Effector CD4-positive, alpha-beta T cell (primary cell): ENCODE measurements around the gene LYRM4.

ENCODE experiments used
- DNase-seq: peaks from one replicate; pipeline ENCODE4 v3.0.0-alpha.2; 2020

The LYRM4 gene

DNA sequence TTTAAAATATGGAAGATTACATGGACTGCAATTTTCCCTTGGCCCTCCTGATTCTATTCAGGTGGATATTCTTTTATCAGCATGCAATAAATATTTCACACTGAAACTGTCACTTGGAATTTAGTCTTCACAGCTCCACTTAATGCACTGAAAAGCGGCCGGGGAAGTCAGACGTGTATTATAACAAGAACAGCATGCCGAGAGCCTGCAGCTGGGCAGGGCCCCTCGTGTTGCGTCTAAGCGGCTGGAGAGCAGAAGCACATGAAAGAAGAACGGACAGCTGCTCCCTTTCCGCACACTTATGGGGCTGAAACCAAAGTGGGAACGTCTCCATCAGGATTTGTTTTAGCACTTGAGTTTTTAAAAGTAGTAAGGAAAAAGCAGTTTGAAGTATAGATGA, 57.2 kb downstream of the LYRM4 start:
- no peak for DNase-seq

DNA sequence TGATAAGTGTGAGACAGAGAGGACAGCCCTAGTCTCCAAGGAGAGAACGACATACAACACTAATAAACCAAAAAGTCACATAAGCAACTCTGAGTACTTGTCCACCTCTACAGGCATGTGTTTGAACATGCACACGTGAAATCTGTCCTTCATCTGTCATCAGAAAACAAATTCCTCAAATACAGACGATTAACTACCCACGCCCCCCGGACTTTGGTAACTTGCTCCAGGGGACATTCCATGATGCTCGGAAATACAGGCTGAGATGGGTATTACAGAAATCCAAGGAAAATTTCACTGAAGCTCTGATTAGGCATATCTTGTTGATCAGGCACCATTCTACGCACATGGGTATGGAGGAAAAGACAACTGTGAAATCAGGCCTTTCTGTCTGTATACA, 57.8 kb downstream of the LYRM4 start:
- DNase-seq: no peak

DNA sequence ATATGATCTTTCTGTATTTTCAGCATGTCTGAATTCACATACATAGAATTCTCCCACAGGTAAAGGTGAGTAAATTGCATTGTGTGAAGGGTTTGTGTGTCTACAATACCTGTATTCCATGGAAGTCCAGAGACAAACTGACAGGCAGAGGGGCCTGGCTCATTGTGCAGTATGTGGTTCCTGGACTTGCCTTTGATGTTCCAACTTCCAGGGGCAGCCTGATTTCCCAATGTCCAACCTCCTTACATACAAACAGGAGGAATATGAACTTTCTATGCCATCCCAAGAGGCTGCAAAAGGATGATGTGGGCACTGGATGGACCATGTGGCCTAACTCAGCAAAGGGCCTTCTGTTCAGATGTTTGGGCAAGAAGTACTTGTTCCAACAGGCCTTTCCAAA, 58.5 kb downstream of the LYRM4 start:
- DNase-seq: no peak

DNA sequence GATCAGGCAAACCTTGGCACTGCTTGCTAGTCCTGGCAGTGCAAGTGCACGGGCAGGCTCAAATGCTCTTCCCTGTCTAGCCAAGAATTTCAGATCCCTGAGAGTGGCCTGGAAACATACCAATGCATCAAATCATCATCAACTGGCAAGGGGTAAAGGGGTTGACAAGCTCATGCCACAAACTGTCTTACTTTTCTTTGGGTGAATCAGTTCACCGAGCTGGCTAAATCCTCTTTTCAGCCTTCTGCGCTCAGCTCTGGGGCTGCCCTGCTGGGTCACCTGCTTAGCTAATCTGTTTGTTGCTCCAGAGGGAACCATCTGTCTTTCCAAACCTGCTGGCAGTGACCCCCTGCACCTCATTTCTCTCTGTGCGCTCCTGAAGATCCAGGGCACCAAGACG, 59.5 kb downstream of the LYRM4 start:
- DNase-seq: no peak

DNA sequence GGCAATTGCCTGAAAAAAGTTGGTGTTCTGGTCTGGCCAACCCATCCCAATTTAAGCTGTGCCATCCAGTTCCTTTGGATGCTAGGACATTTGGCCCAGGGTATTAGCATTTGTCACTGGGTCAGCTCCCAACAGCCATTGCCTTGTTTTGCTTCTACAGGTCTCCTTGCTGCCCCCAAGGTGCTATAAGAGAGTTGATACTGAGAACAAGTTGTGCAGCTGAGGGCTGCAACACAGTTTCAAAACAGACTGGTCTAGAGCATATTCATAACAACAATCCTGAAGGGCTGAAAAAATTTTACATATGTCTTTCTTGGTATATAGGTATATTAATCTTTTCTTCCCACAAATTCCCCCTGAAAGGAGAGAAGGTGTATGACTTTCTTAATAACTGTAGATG, 61.0 kb downstream of the LYRM4 start:
- no peak for DNase-seq

DNA sequence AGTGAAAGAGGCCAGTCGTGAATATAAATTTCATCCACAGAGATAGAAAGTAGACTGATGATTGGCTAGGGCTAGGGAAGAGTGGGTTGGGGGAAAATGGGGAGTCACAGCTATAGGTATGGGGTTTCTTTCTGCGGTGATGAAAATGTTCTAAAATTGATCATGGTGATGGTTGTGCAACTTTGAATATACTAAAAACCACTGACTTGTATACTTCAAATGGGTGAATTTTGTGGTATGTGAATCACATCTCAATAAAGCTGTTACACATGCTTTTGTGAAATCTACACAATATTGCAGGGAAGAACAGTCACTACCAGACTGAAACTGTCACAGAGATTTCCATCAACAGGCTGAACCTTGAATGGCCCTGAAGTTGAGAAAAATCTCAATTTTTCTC, 61.5 kb downstream of the LYRM4 start:
- DNase-seq: no peak

DNA sequence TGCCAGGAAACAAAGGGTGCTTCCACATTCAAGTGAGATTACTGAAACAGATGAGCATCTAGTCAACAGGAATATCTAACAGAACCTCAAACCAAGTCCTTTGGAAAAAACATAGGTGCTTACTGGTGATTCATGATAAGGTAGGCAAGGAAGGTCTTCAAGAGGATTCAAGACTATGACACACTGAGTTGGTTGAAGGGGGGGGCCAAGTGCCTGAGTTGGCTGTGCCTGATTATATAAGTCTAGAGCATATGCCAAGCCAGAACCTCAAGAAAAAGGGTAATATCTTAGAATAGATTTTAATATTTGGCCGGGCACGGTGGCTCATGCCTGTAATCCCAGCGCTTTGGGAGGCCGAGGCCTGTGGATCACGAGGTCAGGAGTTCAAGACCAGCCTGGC, 63.7 kb downstream of the LYRM4 start:
- DNase-seq: no peak

DNA sequence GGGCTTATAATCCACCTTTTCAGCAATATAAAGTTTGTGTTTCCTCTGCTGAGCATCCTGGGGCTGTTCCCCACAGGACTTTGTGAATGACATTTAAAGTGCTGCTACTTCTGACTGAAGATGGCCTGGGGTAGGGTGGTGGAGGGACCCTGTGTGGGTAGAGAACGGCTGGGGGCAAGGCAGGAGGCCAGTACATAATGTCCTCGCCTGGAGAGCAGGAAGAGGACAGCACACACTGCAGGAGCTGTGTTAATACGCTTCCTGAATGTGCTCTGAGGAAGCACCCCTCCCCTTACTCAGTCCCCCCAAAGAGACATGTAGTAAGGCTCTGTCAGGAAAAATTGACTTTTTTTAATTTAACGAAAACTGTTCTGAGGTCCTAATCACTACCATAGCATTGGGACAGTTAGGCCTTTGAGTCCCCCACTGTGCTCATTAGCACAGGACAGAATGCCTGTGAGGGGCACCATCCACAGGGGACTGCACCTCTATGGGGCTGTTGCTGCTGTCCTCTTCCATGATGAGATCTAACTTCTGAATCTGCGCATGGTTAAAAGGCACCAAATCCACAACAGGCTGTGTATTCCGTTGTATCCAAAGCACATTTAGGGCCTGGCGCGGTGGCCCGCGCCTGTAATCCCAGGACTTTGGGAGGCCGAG, 68.5 kb downstream of the LYRM4 start:
- no peak for DNase-seq

DNA sequence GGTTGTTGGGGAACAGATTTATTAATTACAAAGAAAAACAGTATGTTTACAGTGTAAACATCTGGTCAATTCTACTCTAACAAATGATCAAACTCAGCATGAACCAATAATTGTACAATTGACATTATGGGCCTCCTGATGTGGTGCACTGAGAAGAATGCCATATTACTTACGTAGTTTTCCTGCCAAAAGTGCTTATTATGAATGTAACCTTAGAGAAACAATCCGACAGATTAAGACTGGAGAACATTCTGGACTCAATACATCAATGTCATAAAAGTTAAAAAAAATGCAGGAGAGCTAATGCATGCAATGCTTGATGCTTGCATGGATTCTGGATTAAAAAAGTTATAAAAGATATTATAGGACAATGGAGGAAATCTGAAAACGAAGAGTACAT, 69.0 kb downstream of the LYRM4 start:
- DNase-seq: no peak

DNA sequence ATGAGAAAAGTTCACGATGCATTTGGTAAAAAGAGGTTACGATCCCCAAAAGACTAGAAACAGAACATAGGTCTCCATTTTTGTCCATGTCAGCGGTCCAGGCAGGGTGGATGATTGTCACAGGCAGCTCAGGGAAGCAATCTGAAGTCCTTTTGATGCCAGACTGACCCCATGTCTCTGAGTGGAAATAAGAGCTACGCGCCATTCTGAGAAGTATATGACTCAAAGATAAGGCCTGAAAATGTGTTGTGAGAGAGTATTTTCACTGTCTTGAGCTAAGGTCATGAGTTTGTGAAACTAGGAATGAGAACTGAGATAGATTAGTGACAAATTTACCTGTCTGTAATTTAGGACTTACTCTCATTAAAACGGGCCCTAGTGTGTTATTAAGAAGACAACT, 69.5 kb downstream of the LYRM4 start:
- DNase-seq: no peak

DNA sequence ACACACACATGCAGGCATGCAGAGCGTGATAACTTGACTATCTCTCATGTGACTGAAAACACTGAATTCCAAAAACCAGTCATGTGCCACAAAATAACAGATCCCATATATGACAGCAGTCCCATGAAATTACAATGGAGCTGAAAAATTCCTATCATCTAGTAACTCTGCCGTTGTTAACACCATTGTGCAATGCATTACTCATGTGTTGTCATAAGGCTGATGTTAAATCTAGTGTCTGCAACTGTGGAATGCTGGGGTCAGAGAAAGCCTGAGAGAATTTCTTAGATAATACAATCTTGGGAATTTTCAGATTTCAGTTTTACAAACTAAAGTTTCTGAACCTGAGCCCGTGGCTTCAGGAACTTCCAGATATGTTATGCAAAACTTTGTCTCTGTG, 70.2 kb downstream of the LYRM4 start:
- DNase-seq: no peak

DNA sequence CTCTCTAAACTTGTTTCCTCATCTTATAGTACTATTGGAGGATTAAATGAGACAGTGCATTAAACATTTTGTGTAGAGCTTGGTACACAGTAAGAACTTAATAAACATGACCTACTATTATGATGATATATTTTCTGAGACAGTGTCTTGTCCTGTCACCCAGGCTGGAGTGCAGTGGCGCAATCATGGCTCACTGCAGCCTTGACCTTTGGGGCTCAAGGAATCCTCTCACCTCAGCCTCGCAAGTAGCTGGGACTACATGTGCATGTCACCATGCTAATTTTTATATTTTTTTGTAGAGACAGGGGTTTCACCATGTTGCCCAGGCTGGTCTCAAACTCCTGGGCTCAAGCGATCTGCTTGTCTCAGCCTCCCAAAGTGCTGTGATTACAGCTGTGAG, 72.1 kb downstream of the LYRM4 start:
- DNase-seq: no peak

DNA sequence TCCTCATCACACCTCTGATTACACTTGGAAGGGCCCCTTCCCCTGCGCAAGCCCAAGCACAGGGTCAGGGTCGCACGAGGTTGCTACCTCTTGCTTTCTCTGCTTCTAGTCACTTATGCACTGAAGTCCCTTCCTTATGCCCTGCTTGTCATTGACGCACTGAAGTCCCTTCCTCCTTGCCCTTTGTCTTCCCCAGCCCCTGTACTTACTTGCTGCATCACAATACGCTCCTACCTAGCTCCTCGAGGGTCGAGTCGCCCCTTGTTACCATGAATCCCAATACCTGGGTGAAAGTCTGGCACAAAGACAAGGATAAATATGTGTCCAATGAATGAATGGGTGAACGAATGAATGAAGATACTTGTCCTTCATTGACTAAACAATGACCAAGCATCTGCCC, 75.9 kb downstream of the LYRM4 start:
- DNase-seq: no peak

DNA sequence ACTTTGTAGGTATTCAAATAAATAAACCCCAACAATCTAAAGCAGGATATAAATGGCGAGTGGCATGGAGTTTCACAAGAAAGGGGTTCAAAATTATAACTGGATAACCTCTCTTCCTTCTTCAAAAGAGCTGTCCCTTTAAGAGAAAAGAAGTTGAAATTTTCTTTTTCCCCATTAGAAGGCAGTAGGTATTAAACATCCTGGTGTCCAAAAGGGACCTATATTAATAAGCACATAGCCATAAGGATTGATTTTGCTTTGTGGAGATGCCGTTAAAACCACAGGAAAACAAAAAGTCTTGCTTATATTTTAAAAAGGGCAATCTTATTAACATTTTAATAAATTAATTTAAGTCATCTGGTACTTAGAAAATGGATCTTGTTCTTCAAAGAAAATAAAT, 76.5 kb downstream of the LYRM4 start:
- DNase-seq: no peak

DNA sequence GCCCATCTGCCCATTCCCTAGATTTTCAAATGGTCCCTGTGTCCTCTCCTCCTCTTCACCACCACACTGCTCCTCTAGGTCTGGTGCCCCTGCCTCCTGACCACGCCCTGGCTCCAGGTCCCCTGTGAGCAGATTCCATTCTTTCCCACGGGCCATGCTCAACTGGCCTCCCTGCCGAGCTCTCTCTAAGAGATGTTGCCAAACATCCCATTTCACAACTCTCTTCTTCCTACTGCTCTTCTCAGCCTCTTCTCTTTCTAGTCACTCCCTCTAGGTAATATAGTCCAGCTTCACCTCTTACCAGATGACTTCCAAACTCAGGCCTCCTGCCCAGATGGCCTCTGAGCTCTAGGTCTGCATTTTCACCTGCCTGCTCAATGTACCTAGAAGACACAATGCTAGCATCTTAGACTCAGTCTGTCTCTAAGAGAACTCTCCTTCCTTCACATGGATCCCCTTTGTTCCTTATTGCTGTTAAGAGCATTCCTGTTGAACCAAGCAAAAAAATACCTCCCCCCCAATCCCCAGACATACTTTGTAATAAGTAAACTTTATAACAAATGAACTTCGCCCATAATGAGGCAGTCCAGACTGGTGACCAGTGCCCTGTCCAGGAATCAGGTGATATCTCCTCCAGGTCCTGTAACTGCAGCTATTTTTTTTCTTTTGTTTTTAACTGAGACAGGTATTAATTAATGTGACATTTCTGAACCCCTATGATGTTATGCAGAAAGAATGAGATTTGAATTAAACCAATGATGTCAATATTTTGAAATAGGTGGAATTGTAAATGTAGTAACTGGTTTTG, 79.0 kb downstream of the LYRM4 start:
- DNase-seq: no peak

DNA sequence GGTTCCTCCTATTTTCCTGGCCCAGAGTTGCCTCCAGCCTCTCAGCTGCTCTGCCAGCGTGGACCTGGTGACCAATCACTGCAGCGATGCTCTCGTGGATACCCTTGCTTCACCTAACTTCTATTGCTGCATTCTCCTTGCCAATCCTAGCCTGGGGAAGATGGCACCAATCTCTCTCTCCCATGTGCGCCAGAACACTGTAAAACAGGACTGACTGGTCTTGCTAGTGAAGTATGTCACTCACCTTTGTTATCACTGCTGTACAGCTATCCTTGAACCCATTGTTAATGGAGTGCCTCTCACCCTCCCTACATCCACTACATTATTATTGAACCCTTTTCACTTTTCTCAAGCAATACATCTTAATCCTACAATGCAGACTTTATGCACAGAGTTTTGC, 80.1 kb downstream of the LYRM4 start:
- no peak for DNase-seq

DNA sequence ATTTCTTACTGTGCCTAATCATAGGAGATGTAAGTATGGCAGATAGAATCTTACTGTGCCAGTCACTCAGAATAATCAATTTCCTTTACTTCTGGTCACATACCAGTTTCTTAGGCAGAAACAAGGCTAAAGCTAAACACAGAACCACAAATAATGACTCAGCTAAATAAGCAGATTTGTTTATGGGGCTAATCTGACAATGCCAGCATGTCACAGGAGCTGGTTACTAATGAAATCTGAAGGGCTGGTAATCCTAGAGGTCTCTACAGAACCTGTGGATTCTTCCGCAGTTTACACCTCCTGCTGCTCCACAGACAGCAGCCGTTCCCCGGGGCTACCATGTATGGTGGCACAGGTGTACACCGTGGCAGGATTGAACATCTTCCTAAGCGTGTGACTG, 80.8 kb downstream of the LYRM4 start:
- no peak for DNase-seq

DNA sequence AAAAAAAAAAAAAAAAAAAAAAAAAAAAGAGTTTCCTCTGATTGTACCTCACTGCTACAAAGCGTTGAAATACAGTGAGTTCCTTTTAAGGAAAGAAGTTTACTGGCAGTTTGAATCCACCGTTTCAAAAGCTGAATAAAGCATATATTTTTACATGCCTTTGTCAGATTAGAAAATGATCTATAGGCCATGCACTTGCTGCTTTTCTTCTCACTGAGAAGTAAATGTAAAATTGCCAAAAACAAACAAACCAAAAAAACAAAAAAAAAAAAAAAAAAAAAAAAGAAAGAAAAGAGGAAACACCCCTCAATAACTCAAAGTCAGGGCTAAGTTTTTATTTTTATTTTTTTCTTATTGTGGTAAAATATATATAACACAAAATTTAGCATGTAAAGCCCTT, 81.9 kb downstream of the LYRM4 start:
- DNase-seq: no peak

DNA sequence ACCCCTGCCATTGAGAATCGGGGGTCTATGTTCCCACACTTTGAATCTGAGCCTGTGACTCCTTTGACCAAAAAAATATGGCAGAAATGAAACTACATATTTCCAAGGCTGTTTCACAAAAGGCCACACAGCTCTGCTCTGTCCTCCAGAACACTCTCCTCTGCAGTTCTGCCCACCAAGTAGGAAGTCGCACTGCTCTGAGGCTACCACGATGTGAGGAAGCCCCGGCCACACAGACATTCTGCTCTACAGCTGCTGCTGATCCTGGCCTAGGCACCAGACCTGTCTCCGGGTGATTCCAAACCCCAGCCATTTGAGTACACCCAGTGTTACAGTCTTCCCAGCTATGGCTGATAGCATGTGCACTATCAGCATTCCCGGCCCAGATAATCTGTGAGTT, 85.1 kb downstream of the LYRM4 start:
- DNase-seq: no peak

DNA sequence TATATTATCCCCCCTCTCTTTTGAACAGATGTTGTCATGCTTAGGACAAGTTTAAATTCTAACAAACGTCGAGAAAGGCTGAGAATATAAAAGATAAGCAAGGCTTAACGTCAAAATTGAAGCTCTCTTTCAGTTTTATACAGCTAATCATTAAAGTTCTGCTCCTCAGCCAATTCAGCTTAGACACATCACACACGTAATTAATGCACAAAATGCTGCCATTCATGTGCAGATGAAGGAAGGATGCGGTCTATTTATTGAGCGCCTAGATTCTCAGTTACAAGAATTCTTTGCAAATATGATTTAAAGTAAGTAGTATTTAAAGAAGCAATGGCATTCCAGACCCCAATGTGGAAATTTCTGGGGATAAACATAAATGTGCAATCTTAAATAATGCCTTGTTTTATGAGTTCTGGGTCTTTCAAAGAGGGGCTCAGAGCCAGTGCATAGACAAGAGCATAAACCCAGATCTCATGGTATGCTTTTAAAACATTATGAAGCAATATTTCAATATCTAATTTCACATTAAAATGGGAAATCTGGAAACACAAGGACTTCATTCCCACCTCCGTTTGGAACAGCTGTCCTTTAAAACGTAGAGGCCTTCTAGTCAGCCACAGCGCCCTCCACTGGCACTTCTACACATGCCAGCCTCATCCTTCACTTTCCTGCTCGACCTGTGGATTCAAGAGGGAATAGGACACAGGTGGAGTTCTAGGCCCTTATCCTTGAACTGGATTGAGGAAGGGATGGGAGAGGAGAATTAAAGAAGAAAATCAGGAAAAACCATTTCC, 85.8 kb downstream of the LYRM4 start:
- no peak for DNase-seq

DNA sequence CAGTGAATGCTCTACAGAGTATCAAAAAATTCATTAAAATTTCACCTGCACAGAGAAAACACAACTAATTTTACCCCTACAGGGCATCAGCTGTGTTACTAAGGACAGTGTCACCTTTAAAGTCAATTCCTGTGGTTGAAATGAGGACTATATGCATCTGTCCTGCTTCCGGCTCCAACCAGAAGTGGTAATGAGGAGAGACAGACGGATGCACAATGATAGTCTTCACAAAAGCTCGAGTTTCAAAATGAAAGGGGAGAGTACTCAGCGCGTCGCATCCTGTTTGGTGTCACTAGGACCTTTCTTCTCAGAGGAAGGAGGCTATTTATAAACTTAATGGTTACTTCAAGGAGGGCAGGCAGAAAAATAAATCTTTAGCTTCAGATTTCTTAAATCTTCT, 86.5 kb downstream of the LYRM4 start:
- DNase-seq: peak; percentile 28

DNA sequence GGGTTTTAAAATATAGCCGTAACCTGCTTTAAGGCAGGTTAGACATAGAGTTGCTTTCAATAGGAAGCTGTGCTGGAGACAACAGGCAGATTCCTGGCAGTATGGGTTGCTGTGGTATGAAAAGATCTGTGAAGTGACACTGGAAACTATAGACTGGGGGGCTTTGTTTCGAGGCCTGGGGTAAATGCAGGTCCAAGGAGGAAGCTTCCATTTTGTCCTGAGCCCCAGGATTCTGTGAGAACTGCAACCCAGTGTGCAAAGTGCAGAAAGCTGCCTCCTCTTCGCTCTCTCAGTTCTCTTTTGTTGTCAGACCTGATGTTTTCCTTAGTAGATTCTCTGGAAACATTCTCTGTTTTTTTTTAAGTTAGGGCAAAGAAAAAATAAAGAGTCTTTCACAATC, 86.9 kb downstream of the LYRM4 start:
- DNase-seq: no peak

DNA sequence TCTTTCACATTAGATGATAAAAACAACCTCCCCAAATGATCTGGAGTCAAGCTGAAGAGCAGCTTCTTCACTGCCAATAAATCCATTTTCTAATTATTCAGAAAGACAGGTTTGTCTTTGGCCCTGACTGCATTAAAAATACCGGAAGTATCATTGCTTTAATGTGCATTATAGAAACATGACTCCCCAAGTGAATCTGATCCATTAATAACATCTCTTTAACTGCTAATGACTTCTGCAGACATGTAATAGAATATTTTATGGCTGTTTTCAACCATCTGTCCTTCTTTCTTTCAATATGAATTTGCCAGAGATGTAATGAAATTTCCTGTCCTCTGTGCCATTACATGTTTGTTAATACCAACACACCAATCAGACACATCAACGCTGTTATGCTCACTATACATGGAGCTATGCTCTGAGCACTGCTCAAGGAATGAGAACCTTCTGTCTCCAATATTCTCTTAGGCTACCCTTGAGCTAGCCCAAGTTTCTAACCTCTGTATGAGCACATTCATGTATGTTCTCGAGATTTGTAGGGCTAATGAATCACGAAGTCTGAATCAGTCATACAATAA, 87.8 kb downstream of the LYRM4 start:
- no peak for DNase-seq
